Fibroblast of skin of left biceps (primary cell): ENCODE measurements around the gene USF1.
A peak's percentile ranks its signal among the peaks of the same experiment; 100 is the strongest.

Source experiments
- DNase-seq, 2 experiments: peaks; one replicate each; pipeline ENCODE4 v3.0.0-alpha.2; 2013; ENCODE audit warnings: low read depth in 2 of 2

Gene USF1, protein sequence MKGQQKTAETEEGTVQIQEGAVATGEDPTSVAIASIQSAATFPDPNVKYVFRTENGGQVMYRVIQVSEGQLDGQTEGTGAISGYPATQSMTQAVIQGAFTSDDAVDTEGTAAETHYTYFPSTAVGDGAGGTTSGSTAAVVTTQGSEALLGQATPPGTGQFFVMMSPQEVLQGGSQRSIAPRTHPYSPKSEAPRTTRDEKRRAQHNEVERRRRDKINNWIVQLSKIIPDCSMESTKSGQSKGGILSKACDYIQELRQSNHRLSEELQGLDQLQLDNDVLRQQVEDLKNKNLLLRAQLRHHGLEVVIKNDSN

DNA sequence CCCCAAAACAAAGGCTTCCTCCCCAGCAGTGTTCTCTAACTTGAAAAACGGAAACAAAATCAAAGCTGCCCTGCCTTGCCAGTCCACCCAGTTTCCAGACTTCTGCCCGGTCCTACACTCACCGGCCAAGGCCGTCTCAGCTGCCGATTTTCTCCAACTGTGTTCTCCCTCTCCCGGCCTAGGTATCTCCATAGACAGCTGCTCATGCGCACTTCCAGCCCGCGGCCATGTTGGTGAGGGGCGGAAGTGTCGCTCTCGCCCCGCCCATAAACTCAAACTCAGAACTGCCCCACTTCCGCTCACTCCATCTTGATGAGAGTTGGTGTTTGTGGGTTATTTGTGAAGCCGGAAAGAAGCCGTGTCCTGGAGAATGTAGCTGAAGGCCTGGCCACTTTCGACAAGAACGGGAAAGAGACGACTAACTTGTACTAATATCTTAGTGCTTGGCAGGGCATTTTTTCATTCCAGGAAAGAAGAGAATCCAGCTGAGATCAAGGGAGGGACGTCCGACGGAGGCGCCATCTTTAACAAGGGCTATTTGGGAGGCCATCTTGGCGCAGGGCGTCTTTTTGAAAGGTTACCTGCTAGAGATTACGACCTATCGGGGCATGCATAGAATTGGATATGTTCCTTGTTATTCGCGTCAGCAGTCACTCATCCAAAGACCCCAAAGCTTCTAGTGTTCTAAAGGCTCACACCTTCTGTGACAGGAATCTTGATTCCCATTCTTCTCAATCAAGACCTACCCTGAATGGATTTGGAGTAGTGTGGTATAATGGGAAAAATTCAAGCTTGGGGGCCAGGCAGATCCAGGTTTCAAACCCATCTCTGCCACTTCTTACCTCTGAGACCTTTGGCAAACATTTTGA lies at the start of gene USF1:
Gene USF1, minus strand, starts transcription at position 242 of the 869 bp plus-strand sequence. CDS start 2,702 bp downstream, outside the sequence.
- DNase-seq: peak; percentile 85 to 86

DNA sequence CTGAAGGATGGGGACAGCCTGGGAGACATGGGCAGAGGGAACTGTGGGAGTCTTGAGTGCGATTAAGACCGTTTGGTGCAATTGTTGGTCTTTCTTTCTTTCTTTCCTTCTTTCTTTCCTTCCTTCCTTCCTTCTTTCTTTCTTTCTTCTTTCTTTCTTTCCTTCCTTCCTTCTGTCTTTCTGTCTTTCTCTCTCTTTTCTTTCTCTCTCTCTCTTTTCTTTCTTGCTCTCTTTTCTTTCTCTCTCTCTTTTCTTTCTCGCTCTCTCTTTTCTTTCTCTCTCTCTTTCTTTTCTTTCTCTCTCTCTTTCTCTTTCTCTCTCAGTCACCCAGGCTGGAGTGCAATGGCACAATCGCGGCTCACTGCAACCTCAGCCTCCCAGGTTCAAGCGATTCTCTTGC lies 49.5 kb upstream of the USF1 start:
- DNase-seq: no peak

DNA sequence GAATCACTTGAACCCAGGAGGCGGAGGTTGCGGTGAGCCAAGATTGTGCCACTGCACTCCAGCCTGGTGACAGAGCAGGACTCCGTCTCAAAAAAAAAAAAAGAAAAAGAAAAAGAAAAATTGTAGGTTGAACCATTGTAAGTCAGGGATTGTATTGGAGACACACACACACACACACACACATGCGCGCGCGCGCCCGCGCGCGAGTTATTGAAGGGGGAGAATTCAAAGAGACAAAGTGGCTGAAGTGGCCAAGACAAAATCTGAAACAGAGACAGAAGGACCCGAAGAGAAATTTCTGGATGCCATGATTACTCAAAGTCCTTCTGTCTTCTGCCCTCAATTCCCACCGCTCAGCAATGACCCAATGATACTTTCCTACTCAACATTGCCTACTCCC lies 48.7 kb upstream of the USF1 start:
- no peak for DNase-seq

DNA sequence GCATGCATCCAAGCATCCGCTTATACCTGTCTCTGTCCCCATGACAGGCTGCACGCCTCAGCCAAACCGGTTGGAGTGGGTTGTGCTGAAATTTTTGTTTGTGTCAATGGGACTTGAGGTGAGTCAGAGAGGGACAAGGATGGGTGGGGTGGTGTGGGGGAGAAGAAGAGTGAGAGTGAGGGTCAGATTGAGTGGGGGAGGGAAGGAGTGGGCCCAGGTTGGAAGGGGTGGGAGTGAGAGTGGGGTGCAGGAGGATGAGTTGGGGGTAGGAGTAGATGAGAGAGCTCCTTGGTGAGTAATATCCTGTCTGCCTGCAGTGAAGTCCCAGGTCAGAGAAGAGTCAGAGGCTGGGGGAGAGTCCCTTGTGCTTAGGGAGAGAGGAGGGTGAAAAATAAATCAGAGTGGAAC lies 46.8 kb upstream of the USF1 start:
- DNase-seq: no peak

DNA sequence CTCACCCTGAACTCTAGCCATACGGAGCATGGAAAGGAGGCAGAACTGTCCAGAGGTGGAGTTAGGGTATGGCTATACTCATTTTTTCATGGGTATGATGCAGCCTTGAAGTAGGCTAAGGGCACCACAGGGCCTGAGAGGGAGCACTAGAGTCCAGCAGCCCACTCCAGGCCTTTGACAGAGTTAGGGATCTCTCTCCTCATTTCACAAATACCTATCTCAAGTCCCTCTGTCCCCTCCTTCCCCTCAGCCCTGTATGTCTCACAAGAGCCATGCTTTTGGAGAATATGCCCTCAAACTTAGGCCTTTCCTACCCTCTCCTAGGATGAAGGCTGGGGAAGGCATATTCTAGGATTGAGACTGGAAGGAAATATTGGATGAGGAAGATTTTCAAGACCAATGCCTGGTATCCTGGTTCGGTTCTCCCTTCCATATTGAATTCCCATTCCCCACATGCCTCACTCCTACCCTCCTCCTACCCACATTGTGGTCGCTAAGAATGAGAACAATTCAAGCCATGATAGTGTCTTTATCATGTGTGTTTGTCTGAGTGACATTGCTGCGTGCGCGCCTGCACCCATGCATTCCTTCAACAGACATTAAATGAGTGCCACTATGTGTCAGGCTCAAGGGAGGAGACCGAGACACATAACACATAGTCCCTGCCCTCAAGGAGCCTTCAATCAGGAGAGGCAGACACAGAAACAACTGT lies 46.2 kb upstream of the USF1 start:
- no peak for DNase-seq

DNA sequence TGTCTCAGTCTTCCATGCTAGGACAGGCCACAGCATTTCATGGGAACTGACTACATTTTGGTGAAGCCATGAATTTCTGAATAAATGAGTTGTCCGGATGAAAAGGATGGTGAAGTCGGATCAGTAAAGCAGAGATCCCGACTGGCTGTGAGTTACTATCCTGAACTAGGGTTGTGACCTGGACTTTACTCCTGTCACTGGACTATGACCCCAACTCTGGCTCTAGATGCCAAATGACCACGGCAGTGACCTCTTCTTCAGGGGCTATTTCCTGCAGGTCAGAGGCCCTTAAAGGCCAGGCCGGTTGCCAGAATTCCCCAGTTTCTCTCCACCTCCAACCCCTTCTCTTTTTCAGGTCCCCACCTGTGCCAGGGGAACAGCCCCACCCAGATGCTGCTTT lies 45.3 kb upstream of the USF1 start:
- DNase-seq: no peak

DNA sequence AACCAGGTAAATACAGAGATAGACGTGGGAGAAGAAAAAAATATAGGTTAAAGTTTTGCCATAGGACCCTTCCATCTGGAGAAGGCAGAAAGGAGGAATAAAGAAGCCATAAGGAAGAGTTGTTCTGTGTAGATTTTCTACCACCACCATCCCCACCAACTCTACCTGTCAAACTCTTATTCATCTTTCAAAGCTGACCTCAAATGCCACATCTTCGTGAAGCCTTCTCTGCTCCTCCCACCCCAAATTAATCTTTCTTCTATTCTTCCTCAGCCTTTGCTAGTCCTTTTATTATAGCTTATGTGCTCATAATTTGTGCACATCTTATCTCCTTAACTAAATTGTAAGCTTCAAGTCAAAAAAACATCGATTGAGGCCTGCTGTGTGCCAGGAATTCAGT lies 44.8 kb upstream of the USF1 start:
- no peak for DNase-seq

DNA sequence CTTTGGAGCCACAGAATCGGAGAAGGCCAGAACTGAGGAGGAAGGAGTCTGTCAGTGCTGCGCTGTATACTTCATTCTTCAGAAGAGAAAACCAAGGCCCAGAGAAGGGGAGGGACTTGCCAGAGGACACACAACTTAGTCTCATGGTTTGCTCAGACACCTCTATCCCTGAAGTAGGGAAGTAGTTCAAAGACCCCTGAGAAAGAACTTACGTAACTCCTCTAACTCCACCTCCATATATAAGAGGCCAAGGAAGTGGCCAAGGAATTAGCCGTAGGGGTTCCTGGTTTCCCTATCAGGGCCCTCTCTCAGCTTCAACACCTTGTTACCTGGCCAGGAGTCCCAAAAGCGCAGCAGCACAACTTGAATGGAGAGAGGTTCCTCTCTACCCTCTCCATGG lies 44.2 kb upstream of the USF1 start:
- DNase-seq: no peak

DNA sequence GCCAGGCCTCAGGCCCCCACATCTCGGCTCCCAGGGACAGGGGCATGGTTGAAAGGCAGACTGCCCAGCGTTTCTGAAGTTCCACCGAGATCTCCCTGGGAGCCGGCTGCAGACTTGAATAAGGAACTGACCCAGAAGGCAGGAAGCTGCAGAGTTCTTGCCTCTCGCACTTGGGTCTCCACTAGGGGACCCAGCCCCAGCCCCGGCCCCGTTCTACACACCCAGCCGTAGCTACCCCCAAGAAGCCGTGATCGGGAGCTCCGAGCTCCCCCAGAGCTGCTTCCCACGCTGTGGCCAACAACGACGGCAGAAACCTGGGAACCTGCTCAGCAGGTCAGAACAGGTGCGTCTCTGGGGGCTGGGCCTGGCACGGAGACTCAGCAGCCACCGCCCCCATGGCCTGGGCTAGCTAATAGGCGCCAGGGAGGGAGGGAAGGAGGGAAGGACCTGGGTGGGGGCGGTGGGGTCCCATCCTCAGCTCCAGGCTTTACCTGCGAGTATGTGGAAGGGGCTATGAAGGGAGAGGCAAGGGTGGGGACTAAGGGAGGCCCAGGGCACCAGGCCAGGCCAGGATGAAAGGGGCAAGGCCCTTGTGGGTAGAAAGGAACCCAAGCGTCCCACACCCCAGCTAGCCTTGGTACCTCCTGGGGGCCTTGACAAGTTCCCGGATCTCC lies 43.6 kb upstream of the USF1 start, which contains the start of gene NECTIN4:
Gene NECTIN4, minus strand, starts transcription at position 308 of the 674 bp plus-strand sequence. Its CDS starts 262 bp downstream, at position 46.
- DNase-seq: no peak

DNA sequence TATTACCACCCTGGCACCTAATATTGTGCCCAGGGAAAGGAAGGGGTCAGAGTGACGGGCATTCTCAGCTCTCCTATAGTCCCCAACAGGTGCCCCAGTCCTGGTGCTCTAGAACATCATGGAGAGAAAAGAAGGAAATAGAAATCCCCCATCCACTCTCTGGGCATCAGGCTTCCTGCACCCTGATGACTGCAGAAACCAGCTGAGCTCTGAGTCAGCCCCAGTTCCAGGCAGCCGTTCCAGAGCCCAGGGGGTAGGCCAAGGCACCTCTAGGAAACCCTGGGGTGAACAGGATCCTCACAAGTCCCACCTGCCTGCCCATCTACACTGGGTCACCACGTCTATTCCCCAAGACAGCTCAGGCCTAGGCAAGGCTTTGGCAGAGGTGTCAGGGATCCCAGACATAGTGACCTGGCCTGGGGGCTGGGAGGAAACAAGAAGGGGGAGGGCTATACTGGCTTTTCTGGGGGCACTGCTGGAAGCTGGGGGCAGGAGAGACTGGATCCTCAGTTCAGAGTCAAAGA lies 42.9 kb upstream of the USF1 start:
- DNase-seq: no peak

DNA sequence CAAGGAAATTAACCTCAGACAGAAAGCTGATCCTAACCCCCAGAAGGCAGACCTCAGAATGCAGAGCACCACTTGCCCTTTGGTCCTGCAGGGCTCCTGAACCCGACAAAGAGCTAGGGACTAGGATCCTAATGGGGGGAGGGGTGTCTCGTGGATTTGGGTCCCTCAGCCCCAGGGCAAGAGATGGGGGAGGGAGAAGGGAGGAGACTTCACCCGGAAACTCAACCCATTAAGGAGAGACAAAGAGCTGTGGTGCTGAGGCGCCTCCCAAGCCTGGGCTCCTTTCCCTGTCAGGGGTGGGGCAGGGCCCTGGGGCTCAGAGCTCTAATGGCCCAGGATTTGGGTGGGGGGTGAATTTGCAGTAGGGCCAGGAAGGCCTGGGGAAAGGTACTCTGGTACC lies 40.7 kb upstream of the USF1 start:
- DNase-seq: no peak

DNA sequence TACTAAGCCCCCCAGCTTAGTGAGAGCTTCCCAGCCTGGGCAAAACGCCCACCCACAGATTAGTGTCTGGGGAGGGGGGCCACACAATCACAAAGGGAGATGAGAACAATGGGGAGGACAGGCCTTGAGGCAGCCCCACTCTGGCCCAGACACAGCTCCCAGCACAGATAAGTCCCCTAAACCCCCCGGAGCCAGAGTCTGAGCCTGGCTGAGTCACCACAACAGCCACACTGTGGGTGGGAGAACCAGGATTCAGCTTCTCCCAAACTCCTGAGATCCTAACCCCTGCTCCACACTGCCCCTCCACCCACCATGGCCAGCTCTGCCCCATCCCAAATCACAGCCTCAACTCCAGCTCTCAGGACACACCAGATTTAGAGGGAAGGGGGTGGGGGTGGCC lies 39.4 kb upstream of the USF1 start:
- no peak for DNase-seq

DNA sequence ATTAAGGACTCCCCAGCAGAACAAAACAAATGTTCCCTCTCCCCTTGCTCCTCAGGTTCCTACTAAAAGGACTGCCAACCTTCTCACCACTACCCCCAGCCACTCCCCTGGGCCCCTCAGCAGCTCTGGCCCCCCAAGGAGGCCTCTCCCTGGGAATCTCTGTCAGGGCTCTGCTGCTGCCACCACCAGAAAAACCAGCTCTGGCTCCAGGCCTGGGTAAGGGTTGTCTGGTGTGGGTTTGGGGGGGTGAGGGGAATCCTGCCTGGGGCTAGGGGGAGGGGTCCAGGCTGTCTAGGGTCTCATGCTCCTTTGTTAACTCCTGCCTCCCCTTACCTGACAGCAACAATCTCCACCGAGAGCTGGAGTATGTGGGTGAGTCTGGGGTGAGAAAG lies 38.8 kb upstream of the USF1 start:
- DNase-seq: no peak

DNA sequence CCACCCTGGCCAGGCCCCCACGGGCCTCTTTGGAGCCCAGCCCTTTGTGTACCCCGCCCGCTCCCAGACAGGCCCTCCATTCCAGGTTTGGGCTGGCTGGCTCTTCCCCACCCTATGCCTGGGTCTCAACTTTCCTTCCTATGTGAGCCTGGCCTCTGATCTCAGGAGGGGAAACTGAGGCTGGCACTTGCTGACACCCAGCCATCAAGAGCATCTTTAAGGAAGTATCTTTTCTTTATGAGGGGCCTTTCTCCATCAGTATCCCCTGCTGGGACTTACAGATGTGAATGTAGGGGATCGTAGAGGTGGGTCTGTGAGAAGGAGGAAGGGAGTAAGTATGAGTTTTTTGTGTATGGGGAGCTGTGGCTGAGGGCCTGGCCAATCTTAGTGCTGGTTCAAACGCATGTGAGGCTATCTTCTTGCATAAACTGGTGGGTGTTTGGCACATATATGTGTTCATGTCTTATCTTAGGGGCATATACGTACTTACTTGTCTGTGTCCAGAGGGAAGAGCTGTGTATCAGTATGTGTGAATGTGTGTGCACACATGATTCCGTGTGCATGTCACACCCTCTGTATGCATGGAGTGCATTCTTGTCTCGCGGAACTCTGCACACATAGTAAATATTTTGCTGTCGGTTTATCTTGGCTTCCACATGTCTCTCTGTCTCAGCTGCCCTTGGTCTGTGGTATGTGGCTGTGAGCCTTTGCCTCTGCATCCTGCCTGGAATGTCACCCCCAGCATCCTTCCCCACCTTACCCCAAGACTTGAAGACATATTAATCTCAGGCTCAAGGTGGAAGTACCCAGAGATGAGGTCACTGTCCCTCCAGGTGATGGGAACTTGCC lies 38.2 kb upstream of the USF1 start:
- DNase-seq: no peak

DNA sequence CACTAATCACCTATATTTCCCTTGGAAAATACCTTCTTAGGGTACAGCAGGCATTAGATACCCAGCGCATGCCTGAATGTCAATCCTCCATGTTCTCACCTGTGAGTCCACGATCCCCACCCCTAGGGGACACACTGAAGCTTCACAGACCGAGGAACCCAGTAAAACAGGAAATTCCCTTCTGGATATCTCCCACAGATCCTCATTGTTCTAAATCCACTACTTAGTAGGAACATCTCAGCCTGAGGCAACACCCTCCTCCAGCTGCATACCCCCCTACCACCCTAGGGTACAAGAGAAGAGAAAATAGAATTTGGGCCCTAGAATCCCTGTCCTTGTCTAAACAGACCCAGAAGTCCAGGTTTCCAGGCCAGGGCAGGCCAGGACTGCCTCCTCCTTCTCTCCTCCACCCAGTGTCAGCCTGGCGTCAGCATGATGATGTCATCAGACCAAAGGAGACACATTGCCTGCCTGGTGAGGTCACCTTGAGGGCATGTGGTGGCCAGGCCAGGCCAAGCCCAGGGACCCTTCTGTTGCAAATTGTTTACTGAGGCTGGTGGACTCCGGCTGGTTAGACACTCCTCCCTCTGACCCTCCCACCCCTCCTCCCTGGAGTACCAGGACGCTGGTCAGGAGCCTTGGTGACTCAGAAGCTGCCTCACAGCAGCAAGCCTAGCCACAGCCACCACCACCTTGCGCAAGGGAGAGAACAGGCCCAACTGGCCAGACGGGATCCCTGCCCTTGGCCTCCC lies 37.4 kb upstream of the USF1 start:
- DNase-seq: no peak

DNA sequence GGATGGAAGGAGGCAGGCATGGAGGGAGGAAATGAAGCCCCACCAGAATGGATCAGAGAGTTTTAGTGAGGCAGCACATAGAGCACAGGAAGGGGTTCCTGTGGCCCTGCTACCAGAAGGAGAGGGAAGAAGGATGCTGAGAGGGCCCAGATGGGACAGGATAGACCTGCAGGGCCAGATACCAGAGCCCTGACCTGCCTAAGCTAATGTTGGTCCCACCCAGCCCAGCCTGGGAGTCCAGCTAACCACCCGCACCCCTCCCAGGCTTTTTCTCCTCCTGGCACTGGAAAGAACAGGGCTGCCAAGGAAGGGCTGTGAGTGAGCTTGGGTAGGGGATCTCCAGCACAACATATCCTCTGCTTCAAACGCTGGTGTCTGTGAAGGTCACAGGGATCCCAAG lies 36.7 kb upstream of the USF1 start:
- no peak for DNase-seq

DNA sequence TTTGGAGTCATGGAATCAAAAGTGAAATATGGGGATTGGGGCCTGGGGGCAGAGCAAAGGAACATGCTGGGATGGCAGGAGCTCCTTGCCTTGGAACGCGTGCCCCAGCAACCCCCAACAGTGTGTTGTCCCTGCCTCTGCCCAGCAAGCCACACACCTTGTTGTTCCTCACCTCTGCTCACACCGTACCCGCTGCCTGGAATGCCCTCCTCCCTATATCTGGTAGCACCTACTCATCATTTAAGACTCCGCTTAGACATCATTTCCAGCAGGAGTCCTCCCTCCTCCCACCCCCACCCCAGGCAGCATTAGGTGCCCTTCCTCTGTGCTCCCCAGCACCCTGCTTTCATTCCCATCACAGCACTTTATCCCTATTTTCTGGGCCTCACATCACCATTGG lies 35.7 kb upstream of the USF1 start:
- DNase-seq: no peak

DNA sequence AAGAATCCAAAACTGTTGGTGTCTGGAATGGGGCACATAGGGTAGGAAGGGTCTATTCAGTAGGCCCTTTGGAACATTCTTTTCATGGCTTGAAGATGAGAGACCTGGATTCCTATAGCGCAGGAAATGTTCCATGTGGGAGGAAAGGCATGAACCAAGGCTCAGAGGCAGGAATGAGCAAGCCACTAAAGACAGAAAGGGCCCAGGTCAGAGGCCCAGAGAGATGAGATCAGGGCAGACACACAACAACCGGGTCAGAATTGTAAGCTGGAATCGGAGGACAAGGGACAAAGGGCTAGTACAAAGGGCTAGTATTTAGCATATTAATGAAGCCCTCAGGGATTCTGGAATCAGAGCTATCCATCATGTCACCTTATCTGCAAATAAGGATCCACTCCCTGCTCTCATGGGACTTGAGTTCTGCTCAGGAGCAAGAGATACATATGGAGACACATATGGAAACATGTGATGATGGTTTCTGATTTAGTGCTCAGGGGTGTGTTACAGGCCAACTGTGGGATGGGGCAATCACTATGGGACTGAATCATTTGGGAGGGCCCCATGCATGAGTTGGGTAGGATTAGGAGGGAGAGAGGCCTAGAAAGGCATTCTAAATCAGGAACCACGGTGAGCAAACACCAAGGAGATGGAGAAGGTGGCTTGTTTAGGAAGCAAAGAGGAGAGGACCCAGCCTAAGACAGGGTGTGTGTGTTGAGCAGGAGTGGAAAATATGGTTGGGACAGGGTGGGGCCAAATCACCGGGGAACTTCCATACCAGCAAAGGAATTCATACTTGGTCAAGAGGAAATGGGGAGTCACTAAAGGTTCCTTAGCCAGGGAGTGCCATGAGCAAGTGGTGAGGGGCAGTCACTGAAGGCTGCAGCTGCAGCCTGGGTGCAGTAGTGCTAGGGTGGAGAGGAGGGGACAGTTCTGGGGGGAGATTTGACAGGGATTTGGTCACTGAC lies 34.9 kb upstream of the USF1 start:
- no peak for DNase-seq
